Loucy (cell line): ENCODE measurements around the gene PBRM1.

ENCODE experiments used
- H2AFZ ChIP-seq: fragments of 200-600 bp; sonication (generic); 2 replicates; pipeline ENCODE4 v1.6.0; 2016; ENCODE audit warnings: antibody characterized with exemption, mild to moderate bottlenecking, low read length, moderate library complexity
- H3F3A ChIP-seq: fragments of 200-600 bp; 2 replicates; pipeline ENCODE4 v1.6.0; 2016; ENCODE audit warnings: antibody characterized with exemption, low read depth, mild to moderate bottlenecking
- H3K27me3 ChIP-seq: fragments of 200-600 bp; sonication (generic); 2 replicates; pipeline ENCODE4 v1.6.1; 2014; ENCODE audit warnings: low read length, mild to moderate bottlenecking; ENCODE audit not compliant: insufficient read depth, poor library complexity, severe bottlenecking
- H3K36me3 ChIP-seq: fragments of 200-600 bp; sonication (generic); 2 replicates; pipeline ENCODE4 v1.6.1; 2016; ENCODE audit warnings: low read length; ENCODE audit not compliant: insufficient read depth
- H3K4me1 ChIP-seq: fragments of 200-600 bp; sonication (generic); 2 replicates; pipeline ENCODE4 v1.5.1; 2014; ENCODE audit warnings: low read length, mild to moderate bottlenecking; ENCODE audit not compliant: insufficient read depth, poor library complexity, severe bottlenecking
- H3K4me2 ChIP-seq: fragments of 200-600 bp; sonication (generic); 2 replicates; pipeline ENCODE4 v1.6.0; 2014; ENCODE audit warnings: antibody characterized with exemption, low read length, low read depth, mild to moderate bottlenecking; ENCODE audit not compliant: poor library complexity, severe bottlenecking
- H3K4me3 ChIP-seq: fragments of 200-600 bp; sonication (generic); 2 replicates; pipeline ENCODE4 v1.5.1; 2014; ENCODE audit warnings: low read length, mild to moderate bottlenecking, mixed read lengths; ENCODE audit not compliant: poor library complexity, severe bottlenecking
- H3K79me2 ChIP-seq: fragments of 200-600 bp; sonication (generic); 2 replicates; pipeline ENCODE4 v1.6.1; 2014; ENCODE audit warnings: low read length; ENCODE audit not compliant: insufficient read depth
- H3K9ac ChIP-seq: fragments of 200-600 bp; sonication (generic); 2 replicates; pipeline ENCODE4 v1.6.0; 2014; ENCODE audit warnings: mild to moderate bottlenecking, low read depth, low read length, moderate library complexity; ENCODE audit not compliant: poor library complexity, severe bottlenecking
- H3K9me2 ChIP-seq: fragments of 200-600 bp; sonication (generic); replicated peaks from 2 replicates; pipeline ENCODE4 v1.6.1; 2016; ENCODE audit warnings: low read depth, low read length, mixed read lengths
- H3K9me3 ChIP-seq: fragments of 200-600 bp; sonication (generic); 2 replicates; pipeline ENCODE4 v1.6.1; 2014; ENCODE audit warnings: mild to moderate bottlenecking, antibody characterized with exemption, low read length, low read depth; ENCODE audit not compliant: insufficient read depth
- H4K20me1 ChIP-seq: fragments of 200-600 bp; sonication (generic); 2 replicates; pipeline ENCODE4 v1.6.0; 2014; ENCODE audit warnings: antibody characterized with exemption, low read length, mild to moderate bottlenecking; ENCODE audit not compliant: insufficient read depth, poor library complexity, severe bottlenecking
- CTCF ChIP-seq: fragments of 200-600 bp; sonication (generic); conservative IDR thresholded peaks from 2 replicates; pipeline ENCODE4 v1.5.1; 2014; ENCODE audit warnings: mild to moderate bottlenecking, antibody characterized with exemption, low read length
- EZH2phosphoT487 ChIP-seq: fragments of 200-600 bp; IDR thresholded peaks from 2 replicates; pipeline ENCODE4 v1.6.1; 2018; ENCODE audit warnings: antibody characterized with exemption, mild to moderate bottlenecking, moderate library complexity, borderline replicate concordance

Gene PBRM1

GRCh38 chr3:52523386-52524257 lies 162.1 kb downstream of the PBRM1 start:
- no peak overlapping the region for H2AFZ ChIP-seq
- H3K79me2 ChIP-seq: no peaks in the 10 kb centered on the region
- no peaks in the 10 kb centered on the region for H3K9me2 ChIP-seq
- no peak overlapping the region for H3K4me3 ChIP-seq
- no peaks in the 10 kb centered on the region for H3K36me3 ChIP-seq
- no peak overlapping the region for H3K9ac ChIP-seq
- H3K27me3 ChIP-seq: no peaks in the 10 kb centered on the region
- H3K9me3 ChIP-seq: no peaks in the 10 kb centered on the region
- no peaks in the 10 kb centered on the region for H3F3A ChIP-seq
- H3K4me1 ChIP-seq: no peaks in the 10 kb centered on the region
- H4K20me1 ChIP-seq: no peaks in the 10 kb centered on the region
- no peak overlapping the region for H3K4me2 ChIP-seq
- no peak for TF ChIP-seq CTCF
- no peak for TF ChIP-seq EZH2phosphoT487

DNA sequence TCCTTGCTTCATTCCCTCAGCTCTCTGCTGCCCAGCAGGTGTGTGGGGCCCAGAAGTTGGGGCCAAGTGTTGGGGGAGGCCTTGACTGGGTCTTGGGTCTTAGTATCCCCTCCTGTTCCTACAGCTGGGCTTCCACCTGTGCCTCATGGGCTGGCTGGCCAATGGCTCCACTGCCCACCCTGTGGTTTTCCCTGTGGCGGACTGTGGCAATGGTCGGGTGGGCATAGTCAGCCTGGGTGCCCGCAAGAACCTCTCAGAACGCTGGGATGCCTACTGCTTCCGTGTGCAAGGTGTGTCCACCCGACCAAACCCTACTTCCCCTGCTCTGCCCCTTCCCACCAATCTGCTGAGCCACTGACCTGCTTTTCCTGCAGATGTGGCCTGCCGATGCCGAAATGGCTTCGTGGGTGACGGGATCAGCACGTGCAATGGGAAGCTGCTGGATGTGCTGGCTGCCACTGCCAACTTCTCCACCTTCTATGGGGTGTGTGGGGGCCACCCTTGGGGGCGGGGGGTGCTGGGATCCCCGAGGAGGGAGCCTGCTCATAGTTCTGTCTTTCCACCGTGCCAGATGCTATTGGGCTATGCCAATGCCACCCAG lies 163.0 kb downstream of the PBRM1 start:
- no peaks in the 10 kb centered on the region for H3K4me1 ChIP-seq
- H2AFZ ChIP-seq: no peak overlapping the region
- H3K9me2 ChIP-seq: no peaks in the 10 kb centered on the region
- no peak overlapping the region for H3K4me3 ChIP-seq
- no peak overlapping the region for H3K9ac ChIP-seq
- no peaks in the 10 kb centered on the region for H3K27me3 ChIP-seq
- H3K9me3 ChIP-seq: no peaks in the 10 kb centered on the region
- H3K36me3 ChIP-seq: no peaks in the 10 kb centered on the region
- TF ChIP-seq EZH2phosphoT487: no peak
- TF ChIP-seq CTCF: no peak
- no peak overlapping the region for H3K4me2 ChIP-seq
- no peaks in the 10 kb centered on the region for H4K20me1 ChIP-seq
- no peaks in the 10 kb centered on the region for H3K79me2 ChIP-seq
- no peaks in the 10 kb centered on the region for H3F3A ChIP-seq

- no peaks in the 10 kb centered on the region for H3K27me3 ChIP-seq
- H3K9me2 ChIP-seq: no peaks in the 10 kb centered on the region
- H3F3A ChIP-seq: no peaks in the 10 kb centered on the region
- no peaks in the 10 kb centered on the region for H3K9me3 ChIP-seq
- H3K4me2 ChIP-seq: no peak overlapping the region
- H3K4me3 ChIP-seq: no peak overlapping the region
- TF ChIP-seq CTCF (no peak), EZH2phosphoT487 (no peak)
- H4K20me1 ChIP-seq: no peaks in the 10 kb centered on the region
- H3K9ac ChIP-seq: no peak overlapping the region
- no peaks in the 10 kb centered on the region for H3K79me2 ChIP-seq
- no peak overlapping the region for H2AFZ ChIP-seq
- no peaks in the 10 kb centered on the region for H3K4me1 ChIP-seq
- no peaks in the 10 kb centered on the region for H3K36me3 ChIP-seq
Observed at GRCh38 chr3:52521881-52522650, 163.6 kb downstream of the PBRM1 start.
